HCT116 (cell line): ENCODE data around the gene NTN5. TPM values are rescaled to one million over a fixed set of nuclear protein-coding genes. Genes with fewer than 3 reads are reported as not detected.
A peak's percentile ranks its signal among the peaks of the same experiment; 100 is the strongest.

Experiments
- ATAC-seq: fragments of 200-7000 bp; cut with Tn5 transposase; 2 replicates; pipeline ENCODE4 v1.9.1; 2020; ENCODE audit warnings: mild to moderate bottlenecking, moderate library complexity
- BruUV-seq: library from RNA; stranded (reverse); fragments of 400-500 nt; replicated peaks from 2 replicates; lab custom pipeline; 2021; lab: Mats Ljungman, UMichigan
- CTCF ChIA-PET: fragments of 300-600 bp; sonication (Branson Sonifier 250); formaldehyde crosslinking; loops from one replicate; lab custom pipeline; 2021; ENCODE audit warnings: antibody characterized with exemption; lab: Charles Lee
- POLR2A ChIA-PET: fragments of 300-600, 350-600 bp; sonication (Branson Sonifier 250); formaldehyde crosslinking; loops from one replicate; lab custom pipeline; 2021; ENCODE audit warnings: antibody characterized with exemption; lab: Charles Lee
- RAD21 ChIA-PET, 2 experiments: fragments of 300-600 bp; sonication (Branson Sonifier 250); formaldehyde crosslinking; loops; one replicate each; lab custom pipeline; 2023; ENCODE audit warnings: low total read pairs in 2 of 2; ENCODE audit not compliant: uncharacterized antibody in 2 of 2, unreplicated experiment in 2 of 2, low non-redundant PET in 1 of 2; lab: Charles Lee
- DNase-seq: peaks from one replicate; pipeline ENCODE4 v3.0.0-alpha.2; 2010; ENCODE audit warnings: low read depth, low spot score
- H2AFZ ChIP-seq: fragments of 200-600 bp; shearing (Covaris generic), sonication (generic); 2 replicates; pipeline ENCODE4 v1.6.1; 2017; ENCODE audit warnings: low read depth, mixed run types, mixed read lengths, antibody characterized with exemption, low read length; ENCODE audit not compliant: poor library complexity, severe bottlenecking
- H3K27ac ChIP-seq: 2 replicates; pipeline ENCODE4 v1.5.1; 2012; ENCODE audit warnings: low read depth, low read length
- H3K27me3 ChIP-seq: fragments of 200-600 bp; sonication (generic); 2 replicates; pipeline ENCODE4 v1.6.1; 2016; ENCODE audit warnings: mixed run types, low read length, mixed read lengths; ENCODE audit not compliant: insufficient read depth
- H3K36me3 ChIP-seq, 2 experiments: fragments of 200-500 bp in 1 of 2; fragments of 200-600 bp in 1 of 2; sonication (Bioruptor generic) in 1 of 2; sonication (generic) in 1 of 2; 2 replicates each; pipeline versions ENCODE4 v1.5.1 to v1.6.1; 2014 to 2016; ENCODE audit warnings: low read length in 2 of 2, inconsistent platforms in 1 of 2, mixed read lengths in 1 of 2, mixed run types in 1 of 2; ENCODE audit not compliant: insufficient read depth in 2 of 2, control insufficient read depth in 1 of 2
- H3K4me1 ChIP-seq, 2 experiments: fragments of 200-600 bp in 1 of 2; sonication (generic) in 1 of 2; 2 replicates each; pipeline versions ENCODE4 v1.5.1 to v1.6.1; 2012 to 2017; ENCODE audit warnings: low read length in 2 of 2, inconsistent platforms in 1 of 2, mild to moderate bottlenecking in 1 of 2, mixed read lengths in 1 of 2, mixed run types in 1 of 2, moderate library complexity in 1 of 2; ENCODE audit not compliant: insufficient read depth in 2 of 2, control insufficient read depth in 1 of 2
- H3K4me2 ChIP-seq: fragments of 200-600 bp; sonication (generic); 2 replicates; pipeline ENCODE4 v1.6.1; 2017; ENCODE audit warnings: mixed run types, low read length, mixed read lengths
- H3K4me3 ChIP-seq, 2 experiments: fragments of 200-600 bp in 1 of 2; sonication (generic) in 1 of 2; replicated peaks in 1 of 2; 2 replicates each; pipeline ENCODE4 v1.5.1; 2011 to 2016; ENCODE audit warnings: low read length in 2 of 2, control low read depth in 1 of 2, low read depth in 1 of 2, mild to moderate bottlenecking in 1 of 2, mixed read lengths in 1 of 2, mixed run types in 1 of 2
- H3K79me2 ChIP-seq: fragments of 200-600 bp; sonication (generic); 2 replicates; pipeline ENCODE4 v1.6.1; 2017; ENCODE audit warnings: mild to moderate bottlenecking, mixed run types, low read length, moderate library complexity, mixed read lengths; ENCODE audit not compliant: insufficient read depth
- H3K9ac ChIP-seq: fragments of 200-600 bp; sonication (generic); 2 replicates; pipeline ENCODE4 v1.6.1; 2016; ENCODE audit warnings: low read length, mixed read lengths
- H3K9me2 ChIP-seq: fragments of 200-600 bp; sonication (generic), shearing (Covaris generic); 2 replicates; pipeline ENCODE4 v1.6.1; 2017; ENCODE audit warnings: mixed run types, mild to moderate bottlenecking, moderate library complexity; ENCODE audit not compliant: insufficient read depth
- H3K9me3 ChIP-seq, 2 experiments: fragments of 200-500 bp in 1 of 2; fragments of 200-600 bp in 1 of 2; sonication (Bioruptor generic) in 1 of 2; sonication (generic) in 1 of 2; 2 replicates each; pipeline ENCODE4 v1.6.1; 2014 to 2017; ENCODE audit warnings: low read length in 2 of 2, mixed read lengths in 2 of 2, inconsistent platforms in 1 of 2, low read depth in 1 of 2, mild to moderate bottlenecking in 1 of 2, mixed run types in 1 of 2, moderate library complexity in 1 of 2; ENCODE audit not compliant: control insufficient read depth in 1 of 2, insufficient read depth in 1 of 2
- H4K20me1 ChIP-seq: fragments of 200-600 bp; sonication (generic), shearing (Covaris generic); 2 replicates; pipeline ENCODE4 v1.6.1; 2017; ENCODE audit warnings: mixed run types, mild to moderate bottlenecking, moderate library complexity; ENCODE audit not compliant: insufficient read depth
- ATF3 ChIP-seq: IDR thresholded peaks from 2 replicates; pipeline ENCODE4 v1.6.1; 2012
- CBX3 ChIP-seq: IDR thresholded peaks from 2 replicates; pipeline ENCODE4 v1.6.1; 2012; ENCODE audit warnings: low read depth
- CEBPB ChIP-seq: IDR thresholded peaks from 2 replicates; pipeline ENCODE4 v1.6.1; 2012; ENCODE audit warnings: low read depth
- EGR1 ChIP-seq: IDR thresholded peaks from 2 replicates; pipeline ENCODE4 v1.6.1; 2012; ENCODE audit warnings: low read depth
- EZH2 ChIP-seq: fragments of 200-600 bp; sonication (generic); IDR thresholded peaks from 2 replicates; pipeline ENCODE4 v1.6.1; 2017; ENCODE audit warnings: antibody characterized with exemption, mixed run types
- EZH2phosphoT487 ChIP-seq: fragments of 200-600 bp; IDR thresholded peaks from 2 replicates; pipeline ENCODE4 v1.6.1; 2018; ENCODE audit warnings: antibody characterized with exemption, borderline replicate concordance
- FOSL1 ChIP-seq: IDR thresholded peaks from 2 replicates; pipeline ENCODE4 v1.6.1; 2012; ENCODE audit warnings: low read depth
- JUND ChIP-seq: IDR thresholded peaks from 2 replicates; pipeline ENCODE4 v1.6.1; 2012
- MAX ChIP-seq: IDR thresholded peaks from 2 replicates; pipeline ENCODE4 v1.6.1; 2012
- POLR2AphosphoS5 ChIP-seq: IDR thresholded peaks from 2 replicates; pipeline ENCODE4 v1.6.1; 2011; ENCODE audit warnings: mild to moderate bottlenecking, low read depth, low read length, moderate library complexity
- RAD21 ChIP-seq: IDR thresholded peaks from 2 replicates; pipeline ENCODE4 v1.6.1; 2012; ENCODE audit warnings: low read depth, mild to moderate bottlenecking
- SIN3A ChIP-seq: IDR thresholded peaks from 2 replicates; pipeline ENCODE4 v1.6.1; 2012; ENCODE audit warnings: low read depth
- SP1 ChIP-seq: IDR thresholded peaks from 2 replicates; pipeline ENCODE4 v1.6.1; 2012; ENCODE audit warnings: low read depth
- SRF ChIP-seq: IDR thresholded peaks from 2 replicates; pipeline ENCODE4 v1.6.1; 2012; ENCODE audit warnings: low read depth
- TCF7L2 ChIP-seq: IDR thresholded peaks from 2 replicates; pipeline ENCODE4 v1.7.0; 2011; ENCODE audit warnings: borderline replicate concordance, inconsistent platforms; ENCODE audit not compliant: insufficient read depth, insufficient read length; ENCODE audit errors: extremely low read depth
- YY1 ChIP-seq: IDR thresholded peaks from 2 replicates; pipeline ENCODE4 v1.6.1; 2011; ENCODE audit warnings: low read length, low read depth, moderate library complexity, mild to moderate bottlenecking; ENCODE audit not compliant: insufficient replicate concordance; ENCODE audit errors: extremely low read depth
- ZFX ChIP-seq: fragments of 450-650 bp; IDR thresholded peaks from 2 replicates; pipeline ENCODE4 v1.6.1; 2017
- ZNF274 ChIP-seq: fragments of 200-500 bp; sonication (Bioruptor generic); IDR thresholded peaks from 2 replicates; pipeline ENCODE4 v1.6.1; 2014; ENCODE audit warnings: mild to moderate bottlenecking, low read depth, low read length, inconsistent platforms
- intact Hi-C: fragments of 100-400 bp; cut with micrococcal nuclease; formaldehyde crosslinking; loops from 2 replicates; pipeline ENCODE4 v1.10.0; 2022
- total RNA-seq: library from RNA; stranded (reverse); gene quantifications from one replicate; pipeline ENCODE4 v1.2.1, GENCODE V29; 2021; ENCODE audit not compliant: unreplicated experiment

The NTN5 gene
- total RNA-seq, 1 experiment from 2014 or later: 3.1 TPM

GRCh38 chr19:48685583-48685982 lies 12.8 kb upstream of the NTN5 start:
- intact Hi-C loops: no loop called here
- ChIA-PET POLR2A (no interaction called here), RAD21 (no interaction called here), CTCF (interaction anchor here (1.0 kb wide), 1 partner anchor 40 kb away, joined by 3 read pairs; the partner anchor contains the start of gene CA11)
- Histone ChIP-seq H4K20me1 (no peaks in the 10 kb centered on the region), H3K9me3 (no peaks in the 10 kb centered on the region), H2AFZ (no peak overlapping the region), H3K4me1 (peaks cover 21 to 24% of the 10 kb centered on the region in 2 experiments), H3K27me3 (no peaks in the 10 kb centered on the region), H3K27ac (peak overlapping the region; percentile 7; the same call in 1 of the 2 replicates), H3K4me2 (peak overlapping the region; percentile 65), H3K79me2 (no peaks in the 10 kb centered on the region), H3K9me2 (no peaks in the 10 kb centered on the region), H3K4me3 (no peak overlapping the region), H3K9ac (no peak overlapping the region), H3K36me3 (no peaks in the 10 kb centered on the region)
- TF ChIP-seq POLR2AphosphoS5: peak; percentile 16; the same call in 1 of the 2 replicates
- TF ChIP-seq FOSL1: peak; percentile 76
- TF ChIP-seq CBX3: peak; percentile 57; the same call in 1 of the 2 replicates
- TF ChIP-seq EGR1: no peak
- no peak for TF ChIP-seq SRF
- no peak for TF ChIP-seq EZH2phosphoT487
- TF ChIP-seq ATF3: no peak
- TF ChIP-seq CEBPB: no peak
- TF ChIP-seq TCF7L2: peak; percentile 68
- TF ChIP-seq SP1: peak; percentile 38
- TF ChIP-seq JUND: peak; percentile 84
- TF ChIP-seq MAX: peak; percentile 47; the same call in 1 of the 2 replicates
- no peak for TF ChIP-seq ZNF274
- no peak for TF ChIP-seq ZFX
- no peak for TF ChIP-seq EZH2
- TF ChIP-seq SIN3A: peak; percentile 85
- no peak for TF ChIP-seq YY1
- TF ChIP-seq RAD21: no peak
- DNase-seq (no peak), ATAC-seq (peak; percentile 92)
- no TSS peak for BruUV-seq
